Fibroblast of mammary gland (primary cell): ENCODE data around the gene DDX23.

Source experiments
- DNase-seq: peaks from one replicate; pipeline ENCODE4 v3.0.0-alpha.2; 2010; ENCODE audit warnings: low read depth
- H3K4me3 ChIP-seq: 2 replicates; pipeline ENCODE4 v1.5.1; 2011; ENCODE audit warnings: low read depth, mild to moderate bottlenecking, low read length, moderate library complexity; ENCODE audit not compliant: control insufficient read depth
- TF ChIP-seq, protein P1 (sequence below): conservative IDR thresholded peaks from 2 replicates; pipeline ENCODE4 v1.5.1; 2011; ENCODE audit warnings: low read depth, low read length, inconsistent platforms; ENCODE audit not compliant: control insufficient read depth, insufficient read depth

The DDX23 gene

DNA sequence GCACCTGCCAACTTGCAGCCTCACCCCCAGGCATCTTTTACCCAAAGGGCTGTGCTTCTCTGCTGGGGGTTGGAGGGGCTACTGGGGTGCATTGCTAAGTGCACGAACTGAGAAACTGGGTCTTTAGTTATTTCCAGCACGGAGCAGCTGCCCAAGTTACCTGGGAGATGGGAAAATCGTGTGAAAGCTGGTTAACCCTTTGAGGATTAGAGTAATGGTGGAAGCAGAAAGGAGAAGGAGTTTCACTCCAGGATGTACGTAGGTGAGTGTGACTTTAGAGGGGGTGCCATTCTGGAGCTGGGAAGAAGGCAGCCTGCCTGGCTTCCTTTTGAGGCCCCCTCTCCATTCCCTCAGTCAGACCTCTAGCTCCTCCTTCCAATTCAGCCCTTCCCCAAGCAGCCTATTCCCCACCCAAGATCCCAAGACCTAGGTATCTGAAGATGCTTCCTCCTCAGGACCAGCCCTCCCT, 62.1 kb downstream of the DDX23 start:
- TF ChIP-seq, protein P1, sequence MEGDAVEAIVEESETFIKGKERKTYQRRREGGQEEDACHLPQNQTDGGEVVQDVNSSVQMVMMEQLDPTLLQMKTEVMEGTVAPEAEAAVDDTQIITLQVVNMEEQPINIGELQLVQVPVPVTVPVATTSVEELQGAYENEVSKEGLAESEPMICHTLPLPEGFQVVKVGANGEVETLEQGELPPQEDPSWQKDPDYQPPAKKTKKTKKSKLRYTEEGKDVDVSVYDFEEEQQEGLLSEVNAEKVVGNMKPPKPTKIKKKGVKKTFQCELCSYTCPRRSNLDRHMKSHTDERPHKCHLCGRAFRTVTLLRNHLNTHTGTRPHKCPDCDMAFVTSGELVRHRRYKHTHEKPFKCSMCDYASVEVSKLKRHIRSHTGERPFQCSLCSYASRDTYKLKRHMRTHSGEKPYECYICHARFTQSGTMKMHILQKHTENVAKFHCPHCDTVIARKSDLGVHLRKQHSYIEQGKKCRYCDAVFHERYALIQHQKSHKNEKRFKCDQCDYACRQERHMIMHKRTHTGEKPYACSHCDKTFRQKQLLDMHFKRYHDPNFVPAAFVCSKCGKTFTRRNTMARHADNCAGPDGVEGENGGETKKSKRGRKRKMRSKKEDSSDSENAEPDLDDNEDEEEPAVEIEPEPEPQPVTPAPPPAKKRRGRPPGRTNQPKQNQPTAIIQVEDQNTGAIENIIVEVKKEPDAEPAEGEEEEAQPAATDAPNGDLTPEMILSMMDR: no peak
- DNase-seq: no peak
- H3K4me3 ChIP-seq: peak overlapping the region; percentile 65

DNA sequence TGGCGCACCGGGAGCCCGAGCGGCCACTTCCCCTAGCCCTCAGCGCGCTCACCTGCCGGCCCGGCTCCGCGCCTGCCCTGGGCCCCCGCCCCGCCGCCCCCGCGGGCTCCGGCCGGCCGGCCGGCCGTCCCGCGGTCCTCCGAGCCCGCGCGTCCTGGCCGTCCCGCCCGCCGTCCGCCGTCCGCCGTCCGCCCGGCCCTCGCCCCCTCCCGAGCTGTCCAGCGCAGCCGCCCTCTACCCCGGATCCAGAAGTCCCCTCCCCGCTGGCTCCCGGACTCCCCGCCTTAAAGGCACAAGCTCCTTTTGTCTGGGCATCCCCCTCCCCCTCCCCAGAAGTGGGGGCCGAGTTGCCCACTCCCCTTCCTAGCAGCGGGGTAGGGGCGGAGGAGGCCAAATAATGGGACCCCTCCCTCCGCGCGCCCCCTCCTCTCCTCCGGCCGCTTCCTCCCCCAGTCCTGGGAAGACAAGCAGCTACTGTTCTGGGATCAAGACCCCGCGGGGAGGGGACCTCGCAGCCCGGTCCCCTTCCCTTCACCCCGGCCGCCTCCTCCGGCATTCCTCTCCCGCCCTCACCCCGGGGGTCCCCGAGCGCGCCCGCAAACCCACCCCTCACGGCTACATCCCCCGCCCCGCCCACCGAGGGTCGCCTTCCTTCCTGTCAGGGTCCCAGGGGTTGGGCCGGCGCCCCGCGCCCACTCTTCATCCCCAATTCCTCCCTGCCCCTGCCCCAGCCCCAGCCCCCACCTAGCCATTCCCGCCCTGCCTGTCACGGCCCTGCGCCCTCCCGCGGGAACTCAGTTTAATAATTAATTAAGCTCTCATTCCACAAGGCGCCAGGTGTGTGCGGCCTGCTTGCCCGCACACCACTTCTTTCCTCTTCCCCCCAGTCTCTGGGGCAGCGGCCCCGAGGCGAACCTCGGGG, 62.8 kb downstream of the DDX23 start, which contains the start of gene ADCY6:
ADCY6 (minus strand) TSS at position 236 of the 922 bp plus-strand sequence. CDS start 5,655 bp downstream, outside the sequence.
- peak within 1 kb of the TSS; percentile 65 for H3K4me3 ChIP-seq
- TF ChIP-seq, protein P1: no peak
- peak; percentile 60 for DNase-seq

DNA sequence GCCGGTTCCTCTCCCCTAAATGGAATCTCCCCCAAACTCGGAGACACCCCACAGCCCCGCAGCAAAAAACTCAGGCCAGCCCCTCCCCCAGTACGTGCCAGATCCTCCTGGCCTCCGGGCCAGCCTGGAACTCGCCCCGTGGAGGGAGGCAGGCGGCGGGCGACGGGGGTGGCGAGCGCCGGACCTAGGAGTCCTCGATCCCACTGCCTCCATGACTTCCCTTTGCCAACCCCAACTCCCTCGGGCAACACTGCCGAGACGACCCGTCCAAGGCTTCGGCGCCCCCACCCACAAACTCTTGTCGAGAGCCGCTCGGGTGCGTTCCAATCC, 63.5 kb downstream of the DDX23 start:
- DNase-seq: no peak
- TF ChIP-seq, protein P1: no peak
- H3K4me3 ChIP-seq: peak overlapping the region; percentile 65

DNA sequence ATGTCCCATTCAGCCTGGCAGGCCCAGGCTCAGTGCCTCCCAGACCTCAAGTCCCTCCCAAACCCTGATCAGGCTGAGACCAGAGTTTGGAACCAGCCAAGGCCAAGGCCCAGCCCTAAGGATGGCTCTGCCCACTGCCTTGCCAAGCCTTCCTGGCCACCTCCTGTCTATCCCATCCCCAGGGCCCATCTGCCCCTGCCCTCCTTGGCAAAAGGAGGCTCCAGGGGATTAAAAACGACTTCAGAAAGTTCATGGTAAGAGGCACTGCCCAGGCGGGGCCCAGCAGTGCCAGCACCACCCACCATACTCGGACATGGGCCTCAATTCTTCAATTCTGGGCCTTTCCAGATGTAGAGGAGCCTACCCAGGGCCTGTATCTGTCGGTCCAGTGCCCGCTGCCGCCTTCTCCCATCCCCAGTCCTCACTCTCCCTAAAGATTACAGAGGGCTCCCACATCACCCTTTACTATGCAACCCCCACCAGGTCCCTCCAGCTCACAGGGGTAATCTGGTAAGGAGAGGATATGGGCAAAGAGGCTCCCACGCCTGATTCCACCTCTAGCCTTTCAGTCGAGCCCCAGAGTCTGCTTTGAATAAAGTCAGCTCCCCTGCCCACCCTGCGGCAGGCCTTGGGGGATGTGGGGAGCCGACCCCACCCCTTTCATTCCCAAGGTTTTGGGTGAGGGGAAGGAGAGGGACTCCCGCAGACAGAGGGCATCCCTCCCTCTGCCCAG, 64.0 kb downstream of the DDX23 start:
- peak overlapping the region; percentile 65 for H3K4me3 ChIP-seq

DNA sequence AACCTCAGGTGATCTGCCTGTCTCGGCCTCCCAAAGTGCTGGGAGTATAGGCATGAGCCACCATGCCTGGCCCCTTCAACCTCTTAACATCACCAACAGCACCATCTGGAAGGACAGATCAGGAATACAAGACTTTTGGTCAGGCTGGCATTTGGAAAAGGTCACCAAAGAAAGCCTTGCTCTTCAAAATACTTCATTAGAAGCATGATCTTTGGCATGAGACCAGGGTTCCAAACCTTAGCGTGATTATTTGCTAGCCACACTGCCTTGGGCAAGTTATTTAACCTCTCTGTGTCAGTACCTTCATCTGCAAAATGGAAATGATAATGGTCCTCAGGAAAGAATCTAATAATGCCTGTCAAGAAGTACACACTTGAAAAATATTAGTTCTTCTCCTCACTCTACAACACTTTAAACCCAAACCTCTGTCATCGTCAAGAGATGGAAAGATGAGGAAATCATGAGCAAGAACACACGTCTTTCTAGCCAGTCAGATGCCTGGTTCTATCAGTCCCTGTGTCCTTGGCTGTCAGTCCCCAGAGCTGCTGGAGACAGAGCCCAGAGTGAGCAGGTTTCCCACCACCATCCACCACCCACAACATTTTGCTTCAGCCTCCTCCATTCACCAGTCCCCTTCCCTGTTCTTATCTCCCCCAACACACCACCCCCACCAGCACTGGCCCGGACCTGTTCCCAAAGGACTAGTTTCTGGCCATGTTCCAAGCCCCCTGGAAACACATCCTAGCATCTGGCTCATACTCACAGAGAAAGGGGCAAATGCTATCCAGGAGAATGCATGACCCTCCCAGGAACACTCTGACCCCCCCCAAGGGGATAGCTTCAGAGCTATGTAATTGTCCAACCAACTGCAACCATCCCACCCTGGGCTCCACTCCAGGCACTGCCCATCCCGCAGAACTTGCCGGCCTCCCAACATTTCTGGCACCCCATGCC, 65.1 kb downstream of the DDX23 start:
- H3K4me3 ChIP-seq: peak overlapping the region; percentile 65
- TF ChIP-seq, protein P1: no peak
- DNase-seq: peak; percentile 21

More for the DNA sequence above, 64.0 kb downstream of the DDX23 start:
- DNase-seq: no peak
- TF ChIP-seq, protein P1: no peak

DNA sequence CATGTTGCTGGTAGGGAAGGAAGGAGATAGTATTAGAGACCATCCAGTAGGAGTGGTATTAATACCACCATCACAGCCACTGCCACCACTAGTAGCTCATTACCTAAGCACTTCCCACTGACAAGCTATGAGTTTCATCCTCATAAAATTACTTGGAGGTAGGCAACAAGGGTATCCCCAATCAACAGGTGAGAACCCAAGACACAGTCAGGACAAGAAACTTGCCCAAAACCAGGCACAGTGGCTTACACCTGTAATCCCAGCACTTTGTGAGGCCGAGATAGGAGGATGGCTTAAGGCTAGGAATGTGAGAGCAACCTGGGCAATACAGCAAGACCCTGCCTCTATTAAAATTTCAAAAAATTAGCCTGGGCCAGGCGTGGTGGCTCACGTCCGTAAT, 68.5 kb downstream of the DDX23 start:
- DNase-seq: no peak
- TF ChIP-seq, protein P1: no peak
- no peak overlapping the region for H3K4me3 ChIP-seq
